GM21619 (cell line): ENCODE data around the gene STAP2.
A peak's percentile ranks its signal among the peaks of the same experiment; 100 is the strongest.
"Not testable (repeated sequence)": the region's sequence is repeated elsewhere in the genome, so short reads cannot be mapped to it uniquely, and the experiment has no call there.

Experiments used
- ATAC-seq: cut with Tn5 transposase; IDR thresholded peaks from one replicate; pipeline ENCODE4 v1.9.1; 2021; ENCODE audit not compliant: unreplicated experiment

Gene STAP2

DNA sequence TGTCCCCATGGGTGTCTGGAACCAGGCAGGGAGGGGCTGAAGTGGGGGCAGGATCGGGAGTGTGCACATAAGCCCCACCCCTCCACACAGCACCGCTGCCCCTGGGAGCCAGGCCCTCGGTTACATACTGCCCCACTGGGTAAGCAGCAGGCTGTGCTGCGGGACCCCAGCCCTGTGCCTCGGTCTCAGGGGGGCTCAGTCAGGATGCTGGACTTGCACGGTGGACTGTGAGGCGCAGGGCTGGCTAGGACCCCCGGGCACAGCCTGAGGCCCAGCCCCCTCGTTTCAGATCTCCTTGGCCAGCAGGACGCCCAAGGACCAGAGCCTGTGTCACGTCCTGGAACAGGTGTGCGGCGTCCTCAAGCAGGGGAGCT is 21.0 kb upstream of the STAP2 start:
- ATAC-seq, result no peak

DNA sequence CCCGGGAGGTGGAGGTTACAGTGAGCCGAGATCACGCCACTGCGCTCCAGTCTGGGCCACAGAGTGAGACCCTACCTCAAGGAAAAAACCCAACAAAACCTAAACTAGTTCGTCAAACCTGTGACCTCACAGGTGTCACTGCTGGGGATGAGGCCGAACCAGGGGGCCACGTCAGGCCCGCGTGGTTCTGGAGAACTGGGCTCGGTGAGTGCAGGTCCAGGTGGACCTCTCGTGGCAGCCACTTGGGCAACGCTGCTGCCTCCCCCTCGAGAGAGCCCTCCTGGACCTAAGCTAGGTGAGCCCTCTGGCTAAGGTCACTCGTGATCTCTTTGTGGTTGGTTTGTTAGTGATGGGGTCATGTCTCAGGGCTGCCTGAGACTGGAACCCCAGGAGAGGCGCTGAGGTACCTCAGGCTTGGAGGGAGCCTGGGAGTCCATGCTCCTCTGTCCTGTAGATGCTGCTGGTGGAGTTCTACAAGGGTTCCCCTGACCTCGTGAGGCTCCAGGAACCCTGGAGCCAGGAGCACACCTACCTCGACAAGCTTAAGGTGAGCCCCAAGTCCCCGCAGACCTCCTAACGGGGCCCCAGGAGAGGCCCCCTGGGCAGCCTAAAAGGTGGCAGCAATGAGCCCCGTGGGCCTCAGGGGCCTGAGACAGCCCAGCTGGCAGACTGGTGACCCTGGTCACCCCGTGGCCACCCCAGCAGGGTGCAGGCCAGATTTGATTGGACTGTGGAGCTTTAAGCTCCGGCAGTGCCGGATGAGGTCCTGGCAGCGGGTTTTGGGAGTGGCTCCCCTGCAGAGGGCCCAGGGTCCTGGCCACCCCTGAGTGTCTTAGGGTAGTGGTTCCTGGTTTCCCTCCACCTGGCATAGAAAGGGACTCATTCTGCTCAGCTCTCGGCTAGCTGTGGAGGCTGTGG is 20.3 kb upstream of the STAP2 start:
- no peak for ATAC-seq

DNA sequence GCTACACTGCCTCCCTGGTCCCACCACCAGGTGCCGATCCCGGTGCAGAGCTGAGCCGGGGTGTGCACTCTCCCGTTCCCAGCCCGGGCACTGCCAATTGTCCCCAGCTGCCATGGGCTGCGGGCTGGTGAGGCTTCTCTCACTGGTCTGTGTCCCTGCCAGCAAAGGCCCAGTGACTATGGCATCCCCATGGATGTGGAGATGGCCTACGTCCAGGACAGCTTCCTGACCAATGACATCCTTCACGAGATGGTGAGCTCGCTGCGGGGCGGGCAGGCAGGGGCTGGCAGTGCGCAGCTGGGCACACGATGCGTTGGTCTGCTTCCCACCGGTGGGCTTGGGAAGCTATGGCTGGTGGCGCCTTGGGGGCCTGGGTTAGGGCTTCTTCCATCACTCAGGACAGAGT is 19.3 kb upstream of the STAP2 start:
- no peak for ATAC-seq

DNA sequence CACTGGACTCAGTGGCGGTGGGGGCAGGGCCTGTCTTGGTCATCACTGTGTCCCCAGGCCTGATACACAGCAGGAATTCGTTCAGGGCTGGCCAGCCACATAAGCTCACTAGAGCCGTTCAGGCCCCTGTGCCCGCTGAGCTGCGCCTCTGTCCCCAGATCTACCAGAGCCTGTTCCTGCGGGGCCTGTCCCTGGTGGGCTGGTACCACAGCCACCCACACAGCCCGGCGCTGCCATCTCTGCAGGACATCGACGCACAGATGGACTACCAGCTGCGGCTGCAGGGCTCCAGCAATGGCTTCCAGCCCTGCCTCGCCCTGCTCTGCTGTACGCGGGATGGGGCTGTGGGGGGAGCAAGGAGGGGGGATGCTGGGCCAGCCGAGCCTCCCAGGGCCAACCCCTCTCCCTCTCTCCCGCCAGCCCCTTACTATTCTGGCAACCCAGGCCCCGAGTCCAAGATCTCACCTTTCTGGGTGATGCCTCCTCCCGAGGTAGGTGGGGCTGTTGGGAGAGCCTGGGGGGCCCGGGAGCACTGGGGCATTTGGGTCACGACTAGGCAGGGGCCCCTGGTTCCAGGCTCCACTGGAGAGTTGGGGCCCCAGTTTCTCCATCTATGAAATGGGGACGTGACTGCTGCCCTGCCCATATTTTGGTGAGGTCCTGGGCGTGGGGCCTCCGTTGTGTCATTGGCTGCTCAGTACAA is 18.6 kb upstream of the STAP2 start:
- ATAC-seq, result no peak

DNA sequence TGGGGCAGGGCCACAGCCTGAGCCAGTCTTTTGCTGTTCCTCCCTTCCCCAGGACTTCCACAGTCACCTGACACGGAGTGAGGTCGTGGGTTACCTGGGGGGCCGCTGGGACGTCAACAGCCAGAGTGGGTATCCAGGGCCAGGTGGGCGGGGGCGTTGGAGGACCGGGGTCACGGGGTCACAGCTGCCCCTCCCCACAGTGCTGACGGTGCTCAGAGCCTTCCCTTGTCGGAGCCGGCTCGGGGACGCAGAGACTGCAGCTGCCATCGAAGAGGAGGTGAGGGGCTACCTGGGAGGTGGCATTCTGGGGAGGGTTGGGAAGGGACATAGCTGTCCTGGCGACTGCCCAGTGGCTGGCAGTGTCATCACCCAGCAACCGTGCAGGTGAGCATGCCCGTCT is 16.3 kb upstream of the STAP2 start:
- ATAC-seq, result no peak

DNA sequence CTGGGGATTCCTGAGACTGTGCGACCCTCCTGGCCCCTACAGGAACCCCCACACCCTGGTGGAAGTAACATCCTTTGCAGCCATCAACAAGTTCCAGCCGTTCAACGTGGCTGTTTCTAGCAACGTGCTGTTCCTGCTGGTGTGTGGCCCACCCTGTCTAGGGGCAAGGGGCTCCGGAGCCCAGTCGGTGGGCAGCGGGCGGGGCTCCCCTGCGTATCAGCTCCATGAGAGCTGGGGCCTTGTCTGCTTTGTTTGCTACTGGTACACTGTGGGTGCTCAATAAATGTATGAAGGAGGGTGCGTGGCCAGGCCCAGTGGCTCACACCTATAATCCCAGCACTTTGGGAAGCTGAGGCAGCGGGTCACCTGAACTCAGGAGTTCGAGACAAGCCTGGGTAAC is 15.7 kb upstream of the STAP2 start:
- no peak for ATAC-seq

DNA sequence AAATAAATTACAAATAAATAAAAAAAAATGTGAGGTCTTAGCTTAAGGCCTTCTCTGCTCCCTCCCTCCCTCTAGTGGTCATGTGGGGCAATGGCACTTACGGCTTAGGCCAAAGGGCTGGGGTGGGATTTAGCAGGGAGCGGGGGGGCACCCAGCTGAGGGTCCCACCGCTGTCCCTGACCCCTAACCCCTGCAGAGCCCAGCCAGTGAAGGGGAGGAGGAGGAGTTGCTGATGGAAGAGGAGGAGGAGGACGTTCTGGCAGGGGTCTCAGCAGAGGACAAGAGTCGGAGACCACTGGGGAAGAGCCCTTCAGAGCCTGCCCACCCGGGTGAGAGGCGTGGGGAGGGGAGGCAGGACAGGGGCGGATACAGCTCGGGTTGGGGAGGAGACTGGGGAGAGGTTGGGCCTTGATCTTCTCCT is 14.1 kb upstream of the STAP2 start:
- ATAC-seq, result no peak

DNA sequence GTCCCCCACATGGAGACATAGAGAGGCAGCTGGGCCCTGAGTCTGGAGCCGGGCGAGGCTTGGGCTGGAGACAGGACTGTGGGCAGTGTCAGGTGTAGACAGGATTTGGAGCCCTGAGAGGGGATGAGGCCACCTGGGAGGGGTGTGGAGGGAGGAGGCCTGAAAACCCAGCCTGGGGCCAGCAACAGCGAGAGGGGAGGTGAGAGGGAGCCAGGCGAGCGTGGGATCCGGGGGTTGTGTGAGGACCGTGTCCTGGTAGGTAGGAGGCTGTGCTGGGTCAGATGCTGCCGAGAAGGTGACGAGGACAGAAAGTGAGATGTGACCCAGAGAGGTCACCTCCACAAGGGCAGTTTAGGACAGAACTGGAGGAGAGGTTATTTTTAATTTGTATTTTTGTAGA is 12.1 kb upstream of the STAP2 start:
- ATAC-seq, result no peak

DNA sequence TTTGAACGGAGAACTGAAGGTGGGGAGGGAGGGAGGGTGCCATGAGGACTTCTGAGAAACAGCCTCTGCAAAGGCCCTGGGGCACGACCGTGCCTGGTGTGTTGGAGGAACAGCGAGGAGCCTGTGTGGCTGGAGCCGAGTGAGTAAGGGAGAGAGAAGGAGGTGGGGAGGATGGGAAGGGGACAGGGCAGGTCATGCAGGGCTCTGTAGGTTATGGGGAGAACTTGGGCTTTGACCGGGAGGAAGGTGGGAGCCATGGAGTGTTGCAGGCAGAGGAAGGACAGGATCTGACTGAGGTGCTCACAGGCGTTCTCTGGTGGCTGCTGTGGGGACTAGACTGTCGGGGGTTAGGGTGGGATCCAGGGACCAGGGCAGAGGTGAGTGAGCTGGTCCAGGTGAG is 11.5 kb upstream of the STAP2 start:
- ATAC-seq, result no peak

DNA sequence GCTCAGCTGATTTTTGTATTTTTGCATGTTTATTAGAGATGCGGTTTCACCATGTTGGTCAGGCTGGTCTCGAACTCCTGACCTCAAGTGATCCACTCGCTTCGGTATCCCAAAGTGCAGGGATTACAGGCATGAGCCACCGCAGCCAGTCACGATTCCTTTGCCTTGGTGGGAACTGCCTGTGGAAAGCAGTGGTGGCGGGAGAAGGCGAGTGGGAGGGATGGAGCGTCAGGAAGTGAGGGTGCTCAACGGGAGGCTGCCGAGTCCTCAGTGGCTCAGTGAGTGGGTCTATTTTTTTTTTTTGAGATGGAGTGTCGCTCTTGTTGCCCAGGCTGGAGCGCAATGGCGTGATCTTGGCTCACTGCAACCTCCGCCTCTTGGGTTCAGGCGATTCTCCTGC is 10.6 kb upstream of the STAP2 start:
- not testable (repeated sequence) for ATAC-seq

DNA sequence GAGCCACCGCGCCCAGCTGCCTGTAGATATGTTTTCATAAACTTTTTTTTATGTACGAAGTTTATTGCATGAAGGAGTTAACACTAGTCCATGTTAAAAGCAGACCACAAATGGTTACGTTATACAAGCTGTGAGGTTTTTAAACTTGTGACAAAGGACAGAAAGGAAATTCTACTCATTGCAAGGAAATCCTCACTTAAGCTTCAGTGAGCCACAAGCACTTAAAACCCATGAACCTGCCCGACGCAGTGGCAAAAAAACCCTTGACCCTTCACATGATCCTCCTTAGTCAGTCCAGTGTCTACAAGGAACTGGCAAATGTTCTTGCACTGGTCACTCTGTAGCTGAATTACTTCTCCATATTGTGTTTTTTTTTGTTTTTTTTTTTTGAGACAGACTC is 8.9 kb upstream of the STAP2 start:
- ATAC-seq, result no peak

DNA sequence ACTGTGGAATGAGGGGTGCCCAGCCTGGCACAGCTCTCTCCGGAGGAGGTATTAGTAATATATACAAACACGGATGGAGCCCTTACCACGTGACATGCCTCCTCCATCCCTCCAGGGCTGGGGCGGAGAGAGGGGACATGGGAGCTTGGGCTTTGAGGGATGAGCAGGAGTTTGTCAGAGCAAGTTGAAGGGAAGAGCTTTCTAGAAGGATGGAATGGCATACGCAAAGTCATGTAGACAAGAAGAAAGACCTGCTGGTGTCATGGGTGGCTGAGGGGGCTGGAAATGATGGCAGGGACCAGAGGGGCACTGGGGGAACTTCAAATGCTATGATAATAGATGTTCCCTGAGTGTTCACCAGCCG is 7.4 kb upstream of the STAP2 start:
- ATAC-seq, result no peak

DNA sequence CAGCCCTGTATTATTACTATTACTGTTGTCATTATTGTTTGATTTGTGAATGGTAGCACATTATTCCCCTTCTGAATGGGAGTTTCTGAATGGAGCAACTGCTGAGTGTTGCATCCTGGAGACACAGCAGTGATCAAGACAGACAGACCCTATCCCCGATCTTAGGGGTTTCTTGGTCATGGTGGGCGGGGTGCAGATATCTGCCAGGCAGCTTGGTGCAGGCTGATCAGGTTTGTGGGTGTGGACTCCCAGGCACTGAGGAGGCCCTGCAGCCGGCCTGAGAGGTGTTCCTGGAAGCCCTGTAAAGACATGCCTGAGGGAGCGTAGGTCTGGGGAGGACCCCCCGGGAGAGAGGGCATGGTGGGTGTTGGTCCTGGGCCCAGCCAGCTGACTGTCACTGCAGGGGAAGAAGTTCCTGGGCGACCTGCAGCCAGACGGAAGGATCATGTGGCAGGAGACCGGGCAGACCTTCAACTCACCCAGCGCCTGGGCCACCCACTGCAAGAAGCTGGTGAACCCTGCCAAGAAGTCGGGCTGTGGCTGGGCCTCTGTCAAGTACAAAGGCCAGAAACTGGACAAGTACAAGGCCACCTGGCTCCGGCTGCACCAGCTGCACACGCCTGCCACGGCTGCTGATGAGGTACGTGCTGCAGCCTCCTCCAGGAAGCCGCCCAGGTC is 6.9 kb upstream of the STAP2 start:
- ATAC-seq, result no peak

DNA sequence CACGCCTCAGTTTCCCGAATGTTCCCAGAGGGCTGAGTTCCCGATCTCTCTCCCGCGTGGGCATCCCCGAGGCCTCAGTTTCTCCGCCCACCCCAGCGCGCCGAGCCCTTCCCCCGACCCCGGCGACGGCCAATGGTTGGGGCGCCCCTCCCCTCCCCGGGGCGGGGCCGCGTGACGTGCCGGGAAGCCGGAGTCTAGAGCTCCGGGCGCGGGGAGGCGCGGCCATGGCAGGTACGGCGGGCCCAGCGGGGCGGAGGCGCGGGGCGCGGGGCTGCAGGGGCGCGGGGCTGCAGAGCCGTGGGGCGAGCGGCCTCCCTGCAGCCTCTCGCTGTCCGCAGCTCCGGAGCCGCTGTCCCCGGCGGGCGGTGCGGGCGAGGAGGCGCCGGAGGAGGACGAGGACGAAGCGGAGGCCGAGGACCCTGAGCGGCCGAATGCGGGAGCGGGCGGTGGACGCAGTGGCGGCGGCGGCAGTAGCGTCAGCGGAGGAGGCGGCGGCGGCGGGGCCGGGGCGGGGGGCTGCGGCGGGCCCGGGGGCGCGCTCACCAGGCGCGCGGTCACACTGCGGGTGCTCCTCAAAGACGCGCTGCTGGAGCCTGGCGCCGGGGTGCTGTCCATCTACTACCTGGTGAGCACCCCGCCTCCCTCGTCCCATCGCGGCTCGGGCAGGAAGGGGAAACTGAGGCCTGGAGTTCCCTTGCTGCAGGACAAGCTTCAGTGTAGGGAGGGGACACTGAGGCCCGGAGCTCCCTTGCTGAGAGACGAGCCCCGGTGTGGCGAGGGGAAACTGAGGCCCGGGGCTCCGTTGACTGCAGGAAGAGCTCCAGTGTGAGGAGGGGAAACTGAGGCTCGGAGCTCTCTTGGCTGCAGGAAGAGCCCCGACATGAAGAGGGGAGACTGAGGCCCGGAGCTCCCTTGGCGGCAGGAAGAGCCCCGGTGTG is 5.0 kb upstream of the STAP2 start, which contains the start of gene MPND:
TSS of gene MPND (plus strand) at position 193 of the 938 bp plus-strand sequence. CDS start at position 225, 32 bp downstream.
- peak; percentile 40 for ATAC-seq

DNA sequence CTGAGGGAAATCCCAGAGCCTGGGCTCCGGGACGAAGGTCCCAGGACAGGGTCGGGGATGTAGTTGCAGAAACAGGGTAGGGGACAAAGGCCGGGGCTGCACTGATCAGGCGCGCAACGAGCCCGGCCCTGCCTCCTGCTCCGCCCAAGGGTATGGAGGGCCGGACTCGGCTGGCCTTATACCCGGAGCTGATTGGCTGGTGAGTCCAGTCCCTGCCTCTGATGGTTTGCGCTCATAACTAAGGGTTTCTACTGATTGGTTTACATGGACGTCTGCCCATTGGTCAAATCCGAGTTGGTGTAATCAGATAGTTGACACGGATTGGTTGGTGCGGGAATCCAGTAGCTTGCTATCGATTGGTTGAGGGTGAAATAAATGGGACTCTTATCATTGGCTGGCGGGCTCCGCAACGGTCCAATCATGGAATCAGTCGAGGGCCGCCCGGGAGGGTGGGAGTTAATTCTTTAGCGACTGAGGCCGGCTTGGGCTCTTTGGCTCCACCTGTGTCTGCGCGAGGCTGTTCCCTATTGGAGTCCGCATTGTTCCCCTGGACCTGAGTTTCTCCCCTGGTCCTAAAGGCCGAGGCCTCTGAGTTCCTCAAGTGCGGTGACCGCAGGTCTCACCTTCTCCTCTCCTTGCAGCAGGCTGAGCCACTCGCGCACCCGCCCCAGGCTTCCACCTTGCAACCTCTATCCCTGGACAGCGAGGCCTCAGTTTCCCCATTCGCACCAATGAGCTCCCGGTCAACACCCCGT is 4.2 kb upstream of the STAP2 start:
- ATAC-seq, result peak; percentile 81

DNA sequence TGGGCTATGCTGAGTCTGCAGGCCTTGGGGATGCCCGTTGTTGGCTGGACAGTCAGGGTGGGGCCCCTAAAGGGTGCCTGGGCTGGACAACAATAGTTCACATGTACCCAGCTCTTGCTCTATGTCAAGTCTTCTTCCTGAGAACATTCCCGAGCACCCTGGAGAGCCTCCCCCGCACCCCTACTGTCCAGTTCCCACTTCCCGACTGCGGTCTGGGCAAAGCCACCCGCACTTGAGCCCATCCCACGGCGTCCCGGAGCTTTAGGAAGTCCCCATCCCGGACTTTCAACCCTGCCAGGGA is 3.6 kb upstream of the STAP2 start:
- no peak for ATAC-seq

DNA sequence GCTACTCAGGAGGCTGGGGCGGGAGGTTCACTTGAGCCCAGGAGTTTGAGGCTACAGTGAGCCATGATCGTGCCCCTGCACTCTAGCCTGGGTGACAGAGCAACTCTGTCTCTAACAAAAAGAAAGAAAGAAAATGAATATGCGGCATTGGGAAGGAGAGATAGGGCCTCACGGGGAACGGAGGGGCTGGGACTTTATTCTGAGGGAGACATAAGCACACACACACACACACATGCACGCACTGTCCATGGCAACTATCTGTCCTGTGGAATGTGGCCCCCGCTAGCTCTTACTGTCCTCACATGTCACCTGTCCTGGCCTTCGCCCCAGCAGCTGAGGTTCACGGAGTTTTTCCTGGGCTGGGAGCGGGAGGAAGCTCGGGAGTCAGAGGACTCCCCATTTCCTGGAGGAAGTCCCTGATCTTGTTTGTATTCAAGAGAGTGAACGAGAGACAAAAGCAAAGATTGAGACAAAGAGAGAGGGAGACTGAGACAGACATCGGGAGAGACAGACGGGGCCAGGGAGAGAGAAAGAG is 654 bp downstream of the STAP2 start:
- no peak for ATAC-seq

DNA sequence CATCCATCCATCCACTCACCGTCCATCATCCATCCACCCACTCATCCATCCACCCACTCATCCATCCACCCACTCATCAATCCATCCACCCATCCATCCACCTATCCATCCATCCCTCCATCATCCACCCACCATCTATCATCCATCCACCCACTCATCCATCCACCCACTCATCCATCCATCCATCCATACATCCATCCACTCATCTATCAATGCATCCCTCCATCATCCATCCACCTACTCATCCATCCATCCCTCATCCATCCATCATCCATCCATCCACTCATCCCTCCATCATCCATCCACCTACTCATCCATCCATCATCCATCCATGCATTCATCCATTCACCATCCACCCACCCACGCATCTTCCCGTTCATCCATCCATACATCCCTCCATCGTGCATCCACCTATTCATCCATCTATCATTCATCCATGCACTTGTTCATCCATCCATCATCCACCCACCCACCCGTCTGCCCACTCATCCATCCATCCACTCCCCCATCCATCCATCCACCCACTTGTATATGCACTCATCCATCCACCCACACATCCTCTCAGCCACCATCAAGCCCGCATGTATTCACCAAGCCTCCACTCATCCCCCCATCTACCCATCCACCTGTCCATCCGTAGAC is 3.6 kb downstream of the STAP2 start:
- ATAC-seq, result no peak

DNA sequence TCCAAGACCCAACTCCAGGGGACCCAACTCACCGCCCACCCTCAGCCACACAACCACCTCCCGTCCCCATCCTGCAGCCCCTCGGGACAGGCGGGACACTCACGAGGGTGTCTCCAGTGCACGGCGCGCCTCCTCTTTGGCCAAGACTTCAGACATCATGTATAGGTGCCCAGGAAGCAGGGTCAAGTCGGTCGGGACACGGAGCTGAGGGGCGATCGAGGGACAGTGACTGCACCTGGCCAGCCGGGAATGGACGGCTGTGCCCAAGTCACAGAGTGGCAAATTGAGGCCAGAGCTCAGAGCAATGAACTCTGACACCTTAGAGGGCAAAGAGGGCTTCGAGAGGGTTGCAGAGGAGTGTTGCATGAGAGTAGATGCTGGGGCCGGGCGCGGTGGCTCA is 8.8 kb downstream of the STAP2 start:
- ATAC-seq, result no peak
